Stimulated activated effector memory CD8-positive, alpha-beta T cell treated with anti-CD3 and anti-CD28 coated beads, Interleukin-12 subunit alpha, Interleukin-12 subunit beta, amount 100 ng/mL, for 72 hours (primary cell): ENCODE measurements around the gene DOCK3.

Source experiments
- ATAC-seq: fragments of 150-1000 bp; cut with Tn5 transposase; 2 replicates; pipeline ENCODE4 v1.10.0; 2021
- DNase-seq, 2 donors: peaks; one replicate each; pipeline ENCODE4 v3.0.0; 2021 to 2022; ENCODE audit warnings: low spot score in 2 of 2
- H3K27ac Mint-ChIP-seq: one replicate; pipeline ENCODE4 v1.8.0; 2022; ENCODE audit warnings: mild to moderate bottlenecking, mixed read lengths
- H3K36me3 Mint-ChIP-seq: one replicate; pipeline ENCODE4 v1.8.0; 2022; ENCODE audit warnings: mild to moderate bottlenecking, mixed read lengths
- H3K4me1 Mint-ChIP-seq: one replicate; pipeline ENCODE4 v1.8.0; 2022; ENCODE audit warnings: mixed read lengths
- H3K4me3 Mint-ChIP-seq: one replicate; pipeline ENCODE4 v1.8.0; 2022; ENCODE audit warnings: mild to moderate bottlenecking, mixed read lengths
- H3K9me3 Mint-ChIP-seq: one replicate; pipeline ENCODE4 v1.8.0; 2022; ENCODE audit warnings: mixed read lengths

DOCK3 gene

DNA sequence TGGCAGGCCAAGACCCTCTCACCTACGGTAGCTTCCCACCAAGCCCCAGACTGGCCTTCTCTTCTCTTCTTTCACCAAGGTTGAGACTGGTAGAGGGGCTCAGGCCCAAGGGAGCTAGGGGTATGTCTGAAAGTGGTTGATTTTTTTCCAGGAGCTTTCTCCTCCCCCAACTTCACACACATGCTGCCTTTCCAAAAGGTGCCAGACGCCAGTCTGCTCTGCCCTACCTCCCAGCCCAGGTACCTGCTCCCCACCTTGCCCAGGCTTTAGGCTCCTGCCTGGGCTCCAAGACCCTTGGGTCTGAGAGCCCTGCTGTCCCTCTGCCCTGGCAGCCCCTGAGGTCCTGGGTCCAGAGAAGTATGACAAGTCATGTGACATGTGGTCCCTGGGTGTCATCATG lies 29.3 kb upstream of the DOCK3 start:
- no peak for DNase-seq
- ATAC-seq = no peak
- Mint-ChIP-seq H3K9me3 (no peaks in the 10 kb centered on the region), H3K36me3 (peaks cover 99% of the 10 kb centered on the region), H3K27ac (peak overlapping the region; percentile 50), H3K4me1 (peaks cover 13% of the 10 kb centered on the region), H3K4me3 (no peak overlapping the region)

DNA sequence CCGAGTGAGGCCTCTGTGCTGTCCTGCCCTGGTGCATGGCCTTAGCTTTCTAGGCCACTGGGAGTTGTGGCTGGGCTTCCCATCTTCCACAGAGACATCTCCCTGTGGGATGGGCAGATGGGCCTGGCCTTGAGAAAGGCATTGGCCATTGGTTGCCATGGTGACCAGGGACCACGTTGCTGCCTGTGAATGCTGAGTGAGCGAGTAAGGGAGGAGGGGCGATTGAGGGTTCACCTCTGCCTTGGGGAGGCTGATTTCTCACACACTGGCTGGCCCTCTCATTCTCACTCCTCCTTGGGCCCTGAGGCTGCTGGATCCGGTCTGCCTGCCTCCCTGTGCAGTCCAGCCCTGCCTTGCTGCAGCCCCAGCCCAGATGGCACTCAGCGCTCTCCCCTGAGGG lies 26.4 kb upstream of the DOCK3 start:
- peaks cover 10% of the 10 kb centered on the region for H3K4me1 Mint-ChIP-seq
- H3K27ac Mint-ChIP-seq = no peak overlapping the region
- no peak overlapping the region for H3K4me3 Mint-ChIP-seq
- DNase-seq (no peak), ATAC-seq (no peak)
- no peaks in the 10 kb centered on the region for H3K9me3 Mint-ChIP-seq
- H3K36me3 Mint-ChIP-seq = peaks cover 82% of the 10 kb centered on the region

DNA sequence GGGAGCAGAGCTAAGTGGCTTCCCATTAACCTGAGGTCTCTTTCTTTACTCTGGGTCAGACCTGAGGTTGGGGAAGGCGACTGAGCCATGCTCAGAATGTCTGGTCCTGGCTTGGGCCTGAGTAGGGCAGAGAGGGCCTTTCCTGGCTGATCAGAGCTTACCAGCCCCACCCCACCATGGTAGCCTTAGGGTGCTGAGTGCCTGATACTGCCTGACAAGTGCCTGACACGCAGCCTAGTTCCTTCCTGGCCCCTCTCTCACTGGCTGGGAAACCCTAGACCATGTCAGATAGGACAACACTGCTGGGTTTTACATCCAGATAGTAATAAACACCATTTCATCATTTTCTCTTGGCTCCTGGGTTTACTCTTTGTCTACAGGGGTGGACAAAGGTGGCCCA lies 25.8 kb upstream of the DOCK3 start:
- H3K4me1 Mint-ChIP-seq = peaks cover 14% of the 10 kb centered on the region
- H3K27ac Mint-ChIP-seq = peak overlapping the region; percentile 87
- H3K4me3 Mint-ChIP-seq = no peak overlapping the region
- no peaks in the 10 kb centered on the region for H3K9me3 Mint-ChIP-seq
- ATAC-seq = no peak
- H3K36me3 Mint-ChIP-seq = peaks cover 76% of the 10 kb centered on the region
- no peak for DNase-seq

DNA sequence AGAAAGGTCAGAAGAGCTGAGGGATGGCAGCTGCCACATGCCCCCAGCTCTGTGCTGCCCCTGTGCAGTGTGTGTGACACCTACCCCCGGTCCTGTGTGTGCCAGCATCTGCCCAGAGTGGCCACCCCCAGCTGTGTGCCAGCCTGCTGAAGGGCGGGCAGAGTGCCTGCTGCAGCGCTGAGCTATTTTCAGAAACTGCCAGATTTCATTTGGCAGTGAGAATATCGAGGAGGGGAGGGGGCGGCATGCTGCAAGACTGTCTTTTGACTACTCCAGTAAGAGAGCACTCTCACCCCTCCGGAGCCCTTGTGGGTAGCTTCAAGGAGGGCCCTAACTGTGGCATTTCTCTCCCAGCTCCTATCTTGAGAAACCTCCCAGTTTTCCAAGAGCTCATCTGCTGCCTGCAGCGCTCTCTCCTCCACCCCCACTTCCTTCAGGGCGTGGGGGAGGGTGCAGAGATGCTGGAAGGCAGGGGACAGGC lies 25.2 kb upstream of the DOCK3 start:
- DNase-seq (no peak), ATAC-seq (no peak)
- H3K9me3 Mint-ChIP-seq = no peaks in the 10 kb centered on the region
- peaks cover 75% of the 10 kb centered on the region for H3K36me3 Mint-ChIP-seq
- H3K4me1 Mint-ChIP-seq = peaks cover 19% of the 10 kb centered on the region
- H3K27ac Mint-ChIP-seq = peak overlapping the region; percentile 87
- no peak overlapping the region for H3K4me3 Mint-ChIP-seq

DNA sequence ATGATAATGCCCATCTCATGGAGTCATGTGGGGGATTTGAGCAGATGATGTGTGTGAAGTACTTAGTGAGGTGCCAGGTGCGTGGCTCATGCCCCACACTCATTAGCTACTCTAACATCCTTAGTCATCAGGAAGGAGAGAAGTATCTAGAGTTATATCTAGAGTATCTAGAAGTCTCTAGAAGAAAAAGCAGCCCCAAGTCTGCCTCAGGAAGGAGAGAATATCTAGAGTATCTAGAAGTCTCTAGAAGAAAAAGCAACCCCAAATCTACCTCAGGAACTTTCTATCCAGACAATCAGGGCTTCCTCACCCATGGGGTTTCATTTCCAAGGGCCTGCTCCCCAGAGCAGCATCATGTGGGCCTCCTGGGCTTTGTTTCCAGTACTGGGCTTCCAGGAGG lies 24.7 kb upstream of the DOCK3 start:
- H3K4me1 Mint-ChIP-seq = peaks cover 24% of the 10 kb centered on the region
- DNase-seq = no peak
- H3K9me3 Mint-ChIP-seq = no peaks in the 10 kb centered on the region
- H3K36me3 Mint-ChIP-seq = peaks cover 75% of the 10 kb centered on the region
- H3K27ac Mint-ChIP-seq = peak overlapping the region; percentile 87
- H3K4me3 Mint-ChIP-seq = no peak overlapping the region
- no peak for ATAC-seq

DNA sequence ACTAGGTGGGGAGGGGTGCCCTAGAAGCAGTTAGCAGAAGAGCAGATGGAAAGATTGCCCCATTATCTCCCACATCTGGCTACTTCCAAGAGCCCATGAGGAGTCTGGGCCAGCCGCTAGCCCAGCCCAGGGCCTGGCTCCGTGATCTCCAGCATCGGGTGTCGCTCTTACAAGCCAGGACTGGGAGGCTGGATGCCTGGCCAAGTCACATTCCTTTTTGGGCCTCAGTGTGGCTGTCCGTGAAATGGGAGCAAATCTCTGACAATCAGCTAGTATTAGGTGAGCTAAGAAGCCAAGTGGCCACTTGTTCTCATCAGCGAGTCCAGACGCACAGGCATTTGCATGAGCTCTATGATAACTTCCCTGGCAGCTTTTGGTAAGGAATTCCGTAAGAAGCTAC lies 23.3 kb upstream of the DOCK3 start:
- Mint-ChIP-seq H3K4me1 (peaks cover 30% of the 10 kb centered on the region), H3K27ac (peak overlapping the region; percentile 87), H3K9me3 (no peaks in the 10 kb centered on the region), H3K4me3 (no peak overlapping the region), H3K36me3 (peaks cover 65% of the 10 kb centered on the region)
- no peak for ATAC-seq
- no peak for DNase-seq

DNA sequence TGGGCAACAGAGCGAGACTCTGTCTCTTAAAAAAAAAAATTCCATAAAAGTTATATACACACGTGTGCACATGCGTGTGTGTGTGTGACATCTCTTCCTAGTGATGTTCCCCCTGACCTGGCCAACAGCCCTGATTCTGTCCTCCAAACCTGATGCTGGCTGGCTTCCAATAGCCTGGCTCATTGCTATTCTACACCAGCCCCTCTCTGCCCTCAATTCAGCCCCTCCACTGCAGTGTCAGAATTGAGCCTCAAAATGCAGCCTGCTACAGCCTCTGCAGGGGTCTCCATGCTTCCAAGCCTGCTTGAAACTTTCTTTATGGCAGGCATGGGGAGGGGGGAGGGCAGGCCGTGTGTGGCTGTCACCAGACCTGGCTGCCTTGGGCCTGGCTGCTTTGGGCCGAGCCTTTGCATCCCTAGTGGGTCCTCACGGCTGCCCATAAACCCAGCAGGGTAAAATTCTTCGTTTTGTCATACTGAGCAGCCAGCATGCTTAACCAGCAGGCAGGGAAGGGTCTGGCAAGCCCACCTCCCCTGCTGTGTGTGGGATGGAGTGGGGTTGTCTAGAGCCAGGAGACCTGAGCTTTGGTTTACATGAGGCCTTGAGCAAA lies 22.7 kb upstream of the DOCK3 start:
- Mint-ChIP-seq H3K9me3 (no peaks in the 10 kb centered on the region), H3K27ac (peak overlapping the region; percentile 87), H3K4me3 (no peak overlapping the region), H3K4me1 (peaks cover 28% of the 10 kb centered on the region), H3K36me3 (peaks cover 59% of the 10 kb centered on the region)
- ATAC-seq (no peak), DNase-seq (no peak)

DNA sequence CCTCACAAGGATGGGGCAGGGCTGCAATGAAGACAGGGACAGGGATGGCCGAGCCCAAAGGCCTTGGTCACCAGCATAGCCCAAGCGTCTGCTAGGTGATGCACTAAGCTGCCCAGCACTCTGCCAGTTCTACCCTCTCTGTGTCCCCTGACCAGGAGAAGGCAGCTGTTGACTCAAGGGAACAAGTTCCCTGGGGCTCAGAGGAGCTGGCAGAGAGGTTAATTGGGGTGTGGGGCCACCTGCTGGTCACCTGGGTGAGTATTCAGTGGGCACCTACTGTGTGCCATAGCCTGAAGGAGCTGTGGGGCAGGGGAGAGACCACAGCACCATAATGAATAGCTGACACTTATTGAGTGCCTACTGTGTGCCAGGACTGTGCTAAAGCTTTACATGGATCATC lies 22.0 kb upstream of the DOCK3 start:
- Mint-ChIP-seq H3K9me3 (no peaks in the 10 kb centered on the region), H3K27ac (peak overlapping the region; percentile 87), H3K4me1 (peaks cover 28% of the 10 kb centered on the region), H3K36me3 (peaks cover 52% of the 10 kb centered on the region), H3K4me3 (no peak overlapping the region)
- ATAC-seq (peak; percentile 57), DNase-seq (peak in 1 of 2 donors; percentile 72)

DNA sequence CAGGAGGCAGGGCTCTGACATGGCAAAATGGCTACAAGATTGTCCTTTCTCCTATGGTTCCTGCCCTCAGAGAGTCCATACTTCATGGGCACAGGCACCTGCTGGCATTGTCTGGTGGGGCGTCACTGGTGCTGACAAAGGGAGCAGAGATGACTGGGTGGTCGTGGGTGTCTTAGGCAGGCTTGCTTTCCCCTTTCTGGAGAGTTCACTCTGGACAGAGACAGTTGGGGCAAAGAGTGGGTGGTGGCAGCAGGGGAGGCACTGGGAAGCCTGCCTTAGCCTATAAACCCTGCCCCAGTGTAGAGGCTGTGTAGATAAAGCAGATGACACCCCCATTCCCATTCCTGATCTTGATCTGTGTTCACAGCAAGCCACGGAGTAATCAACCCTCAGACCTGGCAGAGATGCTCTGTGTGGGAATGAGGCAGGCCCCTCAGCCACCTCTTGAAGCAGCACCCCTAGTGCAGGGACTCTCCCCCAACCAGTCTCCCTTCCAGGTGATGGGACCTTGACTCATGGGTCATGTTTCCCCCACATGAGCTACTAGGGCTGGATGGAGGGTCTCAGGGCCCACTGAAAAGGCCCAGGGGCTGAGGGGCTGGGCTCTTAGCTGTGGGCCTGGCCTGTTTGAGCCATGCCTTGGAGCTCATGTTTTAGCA lies 20.7 kb upstream of the DOCK3 start:
- peak overlapping the region; percentile 87 for H3K27ac Mint-ChIP-seq
- H3K9me3 Mint-ChIP-seq = no peaks in the 10 kb centered on the region
- DNase-seq (no peak), ATAC-seq (no peak)
- H3K4me1 Mint-ChIP-seq = peaks cover 28% of the 10 kb centered on the region
- H3K4me3 Mint-ChIP-seq = no peak overlapping the region
- H3K36me3 Mint-ChIP-seq = peaks cover 40% of the 10 kb centered on the region

DNA sequence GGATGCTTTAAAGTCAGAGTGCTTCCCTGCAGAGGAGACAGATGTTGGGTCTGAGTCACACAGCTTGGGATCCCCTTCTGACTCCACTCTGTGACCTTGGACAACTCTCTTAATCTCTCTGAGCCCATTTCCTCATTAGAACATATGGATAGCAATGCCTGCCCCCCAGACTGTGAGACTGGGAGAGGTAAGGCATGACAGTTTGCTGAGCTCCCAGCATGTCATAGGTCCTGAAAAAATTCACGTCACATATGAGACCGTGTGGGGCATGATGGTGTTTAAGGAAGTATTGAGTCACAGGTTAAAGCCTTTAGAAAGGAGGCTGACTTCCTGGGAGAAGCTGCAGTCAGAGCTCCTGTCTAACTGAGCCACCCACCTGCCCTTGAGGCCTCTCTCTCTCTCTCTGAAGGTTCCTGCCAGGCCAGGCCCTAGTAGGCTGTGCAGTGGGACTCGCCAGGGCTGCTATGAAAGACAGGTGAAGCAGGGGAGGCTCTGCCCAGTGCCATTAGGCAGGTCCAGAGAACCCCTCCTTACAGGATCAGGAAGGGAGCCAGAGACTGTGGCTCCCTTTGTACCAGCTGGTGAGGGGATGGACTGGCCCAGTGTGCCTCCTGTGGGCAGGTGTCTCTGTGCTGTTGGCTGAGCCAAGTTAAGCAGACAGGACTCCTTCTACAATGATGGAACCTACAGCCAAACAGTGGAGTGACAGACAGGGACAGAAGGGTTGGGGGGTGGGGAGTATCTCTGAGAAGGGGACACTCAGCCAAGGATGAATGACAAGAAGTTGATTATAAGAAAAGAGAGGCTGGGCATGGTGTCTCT lies 19.5 kb upstream of the DOCK3 start:
- H3K27ac Mint-ChIP-seq = peak overlapping the region; percentile 87
- peaks cover 28% of the 10 kb centered on the region for H3K4me1 Mint-ChIP-seq
- peaks cover 34% of the 10 kb centered on the region for H3K36me3 Mint-ChIP-seq
- ATAC-seq = peak; percentile 86
- DNase-seq = no peak
- peak overlapping the region; percentile 6 for H3K4me3 Mint-ChIP-seq
- H3K9me3 Mint-ChIP-seq = no peaks in the 10 kb centered on the region

DNA sequence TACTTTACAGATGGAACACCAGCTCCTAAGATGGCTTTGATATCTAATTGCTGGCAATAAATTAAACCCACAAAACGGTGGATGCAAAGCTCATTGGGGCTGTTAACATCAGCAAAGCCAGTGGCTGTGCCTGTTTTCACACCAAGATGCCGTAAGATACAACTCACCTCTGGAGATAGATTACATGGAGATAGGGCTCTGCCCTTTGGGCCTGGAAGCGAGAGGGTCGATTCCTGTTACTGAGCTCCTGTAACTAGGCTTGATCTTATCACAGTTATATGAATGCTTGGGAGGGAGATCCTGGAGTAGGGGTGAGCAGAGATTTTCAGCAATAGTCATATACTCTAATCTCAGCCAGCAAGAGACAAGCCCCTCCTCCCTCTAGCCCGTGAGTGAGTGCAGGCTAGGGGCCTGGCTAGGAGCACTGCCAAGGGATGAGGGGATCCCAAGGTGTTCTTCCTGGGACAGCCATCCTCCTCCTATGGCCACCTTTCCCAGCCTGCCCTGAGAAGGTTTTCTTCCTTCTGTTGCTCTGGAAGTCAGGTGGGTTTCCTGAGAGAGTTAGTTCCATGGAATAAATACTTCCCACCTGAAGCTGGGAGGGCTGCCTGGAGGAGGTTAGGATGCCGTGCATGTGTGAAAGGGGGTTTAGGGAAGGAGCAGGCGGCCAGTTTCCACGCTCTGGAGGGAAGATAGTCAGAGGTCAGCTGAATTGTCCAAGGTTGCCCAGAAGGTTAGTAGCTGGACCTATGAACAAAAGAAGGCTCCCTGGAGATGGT lies 18.1 kb upstream of the DOCK3 start:
- H3K36me3 Mint-ChIP-seq = peaks cover 26% of the 10 kb centered on the region
- no peak overlapping the region for H3K4me3 Mint-ChIP-seq
- H3K27ac Mint-ChIP-seq = peak overlapping the region; percentile 45
- DNase-seq (no peak), ATAC-seq (no peak)
- H3K9me3 Mint-ChIP-seq = no peaks in the 10 kb centered on the region
- peaks cover 28% of the 10 kb centered on the region for H3K4me1 Mint-ChIP-seq

DNA sequence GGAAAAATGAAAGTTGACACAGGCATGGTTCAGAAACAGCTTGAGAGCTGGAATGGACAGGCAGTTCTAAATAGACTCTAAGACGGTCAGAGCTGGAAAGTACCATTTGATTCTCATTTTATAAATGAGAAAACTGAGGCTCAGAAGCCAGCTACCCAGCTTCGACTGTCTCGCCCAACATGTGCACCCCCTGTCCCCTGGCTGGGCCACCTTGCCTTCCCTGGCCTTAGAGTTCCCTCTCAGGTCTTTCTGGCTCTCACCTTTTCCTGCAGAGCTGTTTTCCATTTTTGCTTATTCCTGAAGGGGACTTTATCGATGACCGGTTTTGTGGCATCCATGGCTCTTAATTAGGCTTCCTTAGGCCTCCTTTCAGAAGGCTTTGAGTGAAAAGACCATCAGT lies 17.3 kb upstream of the DOCK3 start:
- no peaks in the 10 kb centered on the region for H3K9me3 Mint-ChIP-seq
- ATAC-seq = no peak
- H3K36me3 Mint-ChIP-seq = peaks cover 23% of the 10 kb centered on the region
- H3K4me1 Mint-ChIP-seq = peaks cover 28% of the 10 kb centered on the region
- no peak overlapping the region for H3K4me3 Mint-ChIP-seq
- no peak for DNase-seq
- H3K27ac Mint-ChIP-seq = peak overlapping the region; percentile 45

DNA sequence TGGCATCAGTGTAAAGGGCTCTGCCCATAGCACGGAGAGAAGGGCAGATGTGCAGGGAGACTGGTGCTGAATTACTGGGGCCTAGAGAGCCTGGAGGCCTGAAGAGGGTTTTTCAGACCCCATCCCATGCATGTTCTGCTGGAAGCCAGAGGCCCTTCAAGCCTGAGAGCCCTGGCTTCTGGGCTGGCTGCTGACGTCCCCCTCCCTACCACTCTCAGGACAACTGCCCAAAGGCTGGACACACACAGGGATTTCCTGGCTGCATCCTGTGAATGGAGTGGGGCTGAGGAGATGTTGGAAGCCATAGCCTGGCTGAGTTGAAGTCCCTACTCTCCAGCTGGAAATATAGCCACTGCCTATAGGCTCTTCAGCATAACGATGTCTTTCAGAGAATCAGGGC lies 16.9 kb upstream of the DOCK3 start:
- no peak for ATAC-seq
- H3K4me3 Mint-ChIP-seq = no peak overlapping the region
- H3K27ac Mint-ChIP-seq = peak overlapping the region; percentile 4
- no peak for DNase-seq
- H3K9me3 Mint-ChIP-seq = no peaks in the 10 kb centered on the region
- peaks cover 25% of the 10 kb centered on the region for H3K36me3 Mint-ChIP-seq
- H3K4me1 Mint-ChIP-seq = peaks cover 26% of the 10 kb centered on the region

DNA sequence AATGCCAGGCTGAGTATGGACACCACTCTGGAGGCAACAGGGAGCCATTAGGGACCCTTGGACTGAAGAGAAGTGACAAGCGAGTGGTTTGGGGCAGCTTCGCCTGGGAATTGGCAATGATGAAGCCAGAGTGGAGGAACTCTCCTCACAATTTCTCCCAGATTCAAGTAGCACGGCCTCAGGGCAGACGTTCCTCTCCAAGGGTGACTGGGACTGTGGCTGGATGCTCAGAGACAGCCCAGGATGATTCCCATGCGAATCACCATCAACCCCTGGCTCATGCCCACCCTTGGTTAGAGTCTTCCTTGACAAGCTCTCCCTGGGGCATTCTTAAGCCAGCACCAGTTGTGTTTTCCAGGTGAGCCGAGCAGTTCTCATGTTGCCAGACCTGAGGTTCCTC lies 16.3 kb upstream of the DOCK3 start:
- Mint-ChIP-seq H3K9me3 (no peaks in the 10 kb centered on the region), H3K4me3 (no peak overlapping the region), H3K36me3 (peaks cover 25% of the 10 kb centered on the region), H3K27ac (peak overlapping the region; percentile 4), H3K4me1 (peaks cover 22% of the 10 kb centered on the region)
- DNase-seq (no peak), ATAC-seq (no peak)

DNA sequence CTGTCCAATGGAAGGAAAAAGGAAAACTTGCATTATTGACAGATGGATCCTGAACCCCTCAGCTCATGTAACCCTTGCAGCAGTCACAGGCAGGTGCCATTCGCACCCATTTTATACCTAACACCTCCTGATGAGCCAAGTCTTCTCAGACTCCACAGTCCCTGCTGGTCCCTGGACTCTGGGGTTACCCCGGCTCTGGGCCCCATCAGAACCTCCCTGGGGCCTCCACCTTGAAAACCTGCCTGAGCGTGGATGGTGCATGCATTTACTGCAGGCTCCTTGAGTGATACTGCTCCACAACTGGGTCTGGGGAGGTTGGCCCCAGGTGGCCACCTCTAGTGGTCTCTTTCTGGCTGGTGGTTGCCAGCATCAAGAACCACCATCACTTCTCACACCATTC lies 15.9 kb upstream of the DOCK3 start:
- no peak for ATAC-seq
- DNase-seq = no peak
- peaks cover 25% of the 10 kb centered on the region for H3K36me3 Mint-ChIP-seq
- no peaks in the 10 kb centered on the region for H3K9me3 Mint-ChIP-seq
- H3K27ac Mint-ChIP-seq = no peak overlapping the region
- no peak overlapping the region for H3K4me3 Mint-ChIP-seq
- H3K4me1 Mint-ChIP-seq = peaks cover 20% of the 10 kb centered on the region
